Measurements from ENCODE around the gene TOR3A. TPM values are rescaled to one million over a fixed set of nuclear protein-coding genes. Genes with fewer than 3 reads are reported as not detected.

TOR3A gene
- total and polyA plus RNA-seq, 7 donors, result 8.3 to 53.5 (median 38.8) TPM

- Histone ChIP-seq H3K27me3 (no peaks in the 10 kb centered on the region), H3K9me3 (no peaks in the 10 kb centered on the region), H3K4me1 (no peaks in the 10 kb centered on the region), H3K4me3 (no peak overlapping the region), H3K27ac (no peak overlapping the region), H3K36me3 (peaks cover 5 to 79% (median 25%) of the 10 kb centered on the region in 4 donors)
- intact Hi-C loops (cut with DNase I), result loop anchor here (5.0 kb wide), 1 partner anchor 33 kb away; the partner anchor contains the start of gene TOR3A
- no peak for TF ChIP-seq POLR2AphosphoS5 (IDR thresholded peaks at IDR 0.05)
- no peak for TF ChIP-seq CTCF (IDR thresholded peaks at IDR 0.05)
- TF ChIP-seq EP300 (IDR thresholded peaks at IDR 0.05), result no peak
- TF ChIP-seq POLR2A (IDR thresholded peaks at IDR 0.05), result no peak
- no peak for DNase-seq
- WGBS, 2 donors, result 87 to 93% methylated on average over 3 of the region's 3 CpGs
These were observed 33.3 kb downstream of the TOR3A start for GRCh38 chr1:179115181-179115580.

GRCh38 chr1:179119513-179119912 lies 37.6 kb downstream of the TOR3A start:
- DNase-seq, result no peak
- Histone ChIP-seq H3K36me3 (peaks cover 0 to 66% (median 16%) of the 10 kb centered on the region in 4 donors), H3K9me3 (no peaks in the 10 kb centered on the region), H3K4me1 (no peaks in the 10 kb centered on the region), H3K4me3 (no peak overlapping the region), H3K27me3 (no peaks in the 10 kb centered on the region), H3K27ac (no peak overlapping the region)
- intact Hi-C loops (cut with DNase I), result loop anchor here (5.0 kb wide), 1 partner anchor 37 kb away; the partner anchor contains the start of gene TOR3A
- TF ChIP-seq POLR2AphosphoS5 (IDR thresholded peaks at IDR 0.05), result no peak
- TF ChIP-seq CTCF (IDR thresholded peaks at IDR 0.05), result no peak
- TF ChIP-seq POLR2A (IDR thresholded peaks at IDR 0.05), result no peak
- TF ChIP-seq EP300 (IDR thresholded peaks at IDR 0.05), result no peak

- WGBS, 2 donors, result 69 to 89% methylated on average over 2 of the region's 2 CpGs
- Histone ChIP-seq H3K27me3 (no peaks in the 10 kb centered on the region), H3K27ac (no peak overlapping the region), H3K4me3 (no peak overlapping the region), H3K36me3 (peaks cover 0 to 64% (median 16%) of the 10 kb centered on the region in 4 donors), H3K4me1 (no peaks in the 10 kb centered on the region), H3K9me3 (no peaks in the 10 kb centered on the region)
- no peak for DNase-seq
- TF ChIP-seq EP300 (IDR thresholded peaks at IDR 0.05), result no peak
- intact Hi-C loops (cut with DNase I), result loop anchor here (1.0 to 5.0 kb wide), 4 partner anchors 57 to 249 kb away; no protein-coding TSS in a partner anchor
These were observed 38.9 kb downstream of the TOR3A start for GRCh38 chr1:179120736-179121135.

GRCh38 chr1:179121159-179121938 lies 39.5 kb downstream of the TOR3A start:
- intact Hi-C loops (cut with DNase I), result loop anchor here (1.0 to 5.0 kb wide), 3 partner anchors 56 to 248 kb away; no protein-coding TSS in a partner anchor
- no peak for DNase-seq
- no peaks in the 10 kb centered on the region for H3K9me3 ChIP-seq
- no peak overlapping the region for H3K27ac ChIP-seq
- WGBS, 2 donors, result 82 to 85% methylated on average over 7 of the region's 7 CpGs
- H3K36me3 ChIP-seq, result peaks cover 0 to 62% (median 16%) of the 10 kb centered on the region in 4 donors
- H3K4me1 ChIP-seq, result peaks cover 0 to under 1% (median 0%) of the 10 kb centered on the region in 4 donors
- TF ChIP-seq CTCF (IDR thresholded peaks at IDR 0.05) (peak; percentile 11 to 50 (median 40)), EP300 (IDR thresholded peaks at IDR 0.05) (no peak)
- H3K27me3 ChIP-seq, result no peaks in the 10 kb centered on the region
- H3K4me3 ChIP-seq, result no peak overlapping the region

GRCh38 chr1:179124873-179125272 lies 43.0 kb downstream of the TOR3A start:
- no peak overlapping the region for H3K4me3 ChIP-seq
- peaks cover 0 to 9% (median 3%) of the 10 kb centered on the region in 4 donors for H3K4me1 ChIP-seq
- 76 to 85% methylated on average over 1 of the region's 1 CpG for WGBS, 2 donors
- DNase-seq, result no peak
- peaks cover 0 to 26% (median 5%) of the 10 kb centered on the region in 4 donors for H3K36me3 ChIP-seq
- H3K9me3 ChIP-seq, result no peaks in the 10 kb centered on the region
- TF ChIP-seq POLR2A (IDR thresholded peaks at IDR 0.05) (no peak), EP300 (IDR thresholded peaks at IDR 0.05) (no peak), POLR2AphosphoS5 (IDR thresholded peaks at IDR 0.05) (no peak), CTCF (IDR thresholded peaks at IDR 0.05) (no peak)
- H3K27me3 ChIP-seq, result no peaks in the 10 kb centered on the region
- no peak overlapping the region for H3K27ac ChIP-seq
- intact Hi-C loops (cut with DNase I), result loop anchor here (5.0 kb wide), 3 partner anchors 52 to 102 kb away; partner anchors contain the start of gene ABL2
